CD4-positive, alpha-beta T cell treated with Interleukin-6 for 4 hours (primary cell): ENCODE data around the gene FLYWCH2.

Experiments
- DNase-seq: peaks from one replicate; pipeline ENCODE4 v3.0.0-alpha.2; 2020; ENCODE audit warnings: mixed read lengths

FLYWCH2 gene

DNA sequence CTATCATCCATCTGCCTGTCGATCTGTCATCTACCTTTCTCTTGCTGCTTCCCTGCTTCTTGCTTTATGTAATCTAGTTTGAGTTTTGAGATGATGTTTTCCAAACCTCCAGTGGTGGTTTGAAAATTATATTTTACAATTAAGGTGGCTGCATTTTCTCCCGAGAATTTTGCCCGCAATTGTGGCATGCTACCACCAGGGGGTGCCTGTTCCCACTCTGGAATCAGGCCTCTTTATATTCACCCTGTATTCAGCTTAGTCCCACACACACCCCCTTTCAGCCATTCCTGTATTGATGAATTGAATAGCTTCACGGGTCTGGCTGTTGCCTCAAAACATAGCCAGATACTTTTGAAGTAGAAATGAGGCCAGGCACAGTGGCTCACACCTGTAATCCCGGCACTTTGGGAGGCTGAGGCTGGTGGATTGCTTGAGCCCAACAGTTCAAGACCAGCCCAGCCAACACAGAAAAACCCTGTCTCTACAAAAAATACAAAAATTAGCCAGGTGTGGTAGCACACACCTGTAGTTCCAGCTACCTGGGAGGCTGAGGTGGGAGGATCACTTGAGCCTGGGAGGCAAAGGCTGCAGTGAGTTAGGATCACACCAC is 28.2 kb upstream of the FLYWCH2 start:
- DNase-seq, result no peak

DNA sequence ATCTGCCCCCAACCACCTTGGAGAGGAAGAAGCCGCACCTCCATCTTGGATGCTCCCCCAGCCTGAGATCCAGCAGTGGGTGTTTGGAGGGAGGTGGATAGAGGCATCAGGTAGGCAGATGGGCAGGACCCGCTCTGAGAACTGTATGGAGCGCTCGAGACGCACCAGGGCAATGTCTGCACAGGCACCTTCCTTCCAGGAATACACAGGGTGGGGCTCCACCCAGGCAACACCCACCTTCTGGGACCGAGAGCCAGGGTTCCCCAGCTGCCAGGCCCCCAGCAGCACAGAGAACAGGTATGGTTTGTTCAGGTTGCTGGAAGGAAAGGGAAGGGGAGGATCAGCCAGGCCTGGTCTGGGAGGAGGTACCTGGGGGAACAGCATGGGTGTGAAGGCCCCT is 27.5 kb upstream of the FLYWCH2 start:
- DNase-seq, result no peak

DNA sequence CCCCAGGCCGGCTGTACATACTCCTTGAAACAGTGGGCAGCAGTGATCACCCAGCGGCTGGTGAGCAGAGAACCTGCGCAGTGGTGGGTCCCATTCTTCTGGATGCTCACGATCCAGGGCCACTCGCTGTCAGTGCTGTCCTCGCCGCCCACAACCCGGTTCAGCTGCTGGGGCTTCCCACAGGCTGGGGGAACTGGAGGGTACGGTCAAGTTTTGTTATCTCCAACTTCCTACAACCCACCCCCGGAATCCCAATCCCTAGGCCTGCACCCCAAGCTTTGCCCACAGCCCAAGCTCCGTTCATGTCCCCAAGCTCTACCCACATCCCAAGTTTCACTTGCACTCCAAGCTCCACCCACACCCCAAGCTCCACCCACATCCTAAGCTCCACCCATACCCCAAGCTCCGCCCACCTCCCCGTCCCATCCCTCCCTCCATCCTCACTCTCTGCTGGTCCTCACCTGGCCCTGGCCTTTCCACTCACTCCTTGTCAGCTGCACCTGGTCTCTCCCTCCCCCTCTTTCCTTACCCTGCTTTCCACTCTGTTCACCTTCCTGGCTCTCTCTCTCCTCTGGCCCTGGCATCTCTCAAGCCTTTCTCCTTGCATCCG is 26.8 kb upstream of the FLYWCH2 start:
- no peak for DNase-seq

DNA sequence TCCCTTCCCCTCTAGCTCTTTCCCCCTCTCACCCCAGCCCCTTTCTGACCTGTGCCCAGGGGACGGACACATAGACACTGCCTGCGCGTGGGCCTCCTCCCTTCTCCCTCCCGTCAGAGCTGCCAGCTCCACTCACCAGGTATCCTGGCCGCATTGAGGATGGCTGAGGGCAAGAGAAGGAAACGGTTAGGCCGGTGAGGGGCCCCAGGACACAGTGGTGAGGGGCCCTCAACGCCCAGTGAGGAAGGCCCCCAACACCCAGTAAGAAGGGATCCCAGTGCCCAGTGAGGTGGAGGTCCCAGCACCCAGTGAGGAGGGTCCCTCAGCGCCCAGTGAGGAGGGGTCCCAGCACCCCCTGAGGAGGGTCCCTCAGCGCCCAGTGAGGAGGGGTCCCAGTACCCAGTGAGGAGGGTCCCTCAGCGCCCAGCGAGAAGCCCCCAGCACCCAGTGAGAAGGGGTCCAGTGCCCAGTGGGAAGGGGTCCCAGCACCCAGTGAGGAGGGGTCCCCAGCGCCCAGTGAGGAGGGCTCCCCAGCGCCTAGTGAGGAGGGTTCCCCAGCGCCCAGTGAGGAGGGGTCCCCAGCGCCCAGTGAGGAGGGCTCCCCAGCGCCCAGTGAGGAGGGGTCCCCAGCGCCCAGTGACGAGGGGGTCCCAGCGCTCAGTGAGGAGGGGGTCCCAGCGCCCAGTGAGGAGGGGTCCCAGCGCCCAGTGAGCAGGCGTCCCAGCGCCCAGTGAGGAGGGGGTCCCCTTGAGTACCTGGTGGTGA is 26.1 kb upstream of the FLYWCH2 start:
- no peak for DNase-seq

DNA sequence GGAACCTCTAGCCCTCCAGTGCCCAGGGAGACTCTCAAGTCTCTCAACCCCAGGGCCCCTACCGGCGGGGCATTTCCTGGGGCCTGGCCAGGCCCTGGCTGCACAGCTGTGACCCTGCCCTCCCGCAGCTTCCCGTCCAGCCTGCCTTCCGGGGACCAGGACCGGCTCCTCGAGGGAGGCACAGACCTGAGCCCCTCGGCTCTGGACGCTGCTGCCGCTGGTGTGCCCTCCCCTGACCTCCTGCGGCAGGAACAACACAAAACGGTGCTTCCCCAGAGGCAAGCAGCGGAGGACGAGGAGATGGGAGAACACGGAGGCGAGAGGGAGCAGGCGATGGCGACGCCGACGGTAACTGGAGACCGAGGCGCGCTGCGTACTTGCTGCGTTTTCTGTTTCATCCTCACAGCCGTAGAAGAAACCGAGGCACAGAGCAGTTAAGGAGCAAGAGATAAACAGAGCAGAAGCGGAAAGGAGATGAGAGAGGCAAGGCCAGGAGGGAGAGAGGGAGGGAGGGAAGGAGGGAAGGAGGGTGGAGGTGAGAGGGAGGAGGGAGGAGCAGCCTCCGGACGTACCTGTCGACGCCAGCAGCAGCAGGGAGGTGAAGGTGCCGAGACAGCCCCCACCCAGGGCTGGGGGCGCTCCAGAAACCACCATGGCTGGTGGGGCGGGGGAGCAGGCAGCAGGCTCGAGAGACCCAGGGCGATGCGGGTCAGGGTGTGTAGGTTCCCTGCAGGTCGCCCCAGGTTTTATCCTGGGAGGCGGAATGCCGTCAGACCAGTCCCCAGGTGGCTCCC is 25.4 kb upstream of the FLYWCH2 start, which contains the start of gene PRSS22:
TSS of gene PRSS22 (minus strand) at position 720 of the 794 bp plus-strand sequence. CDS start at position 654, 66 bp downstream.
- DNase-seq, result peak; percentile 18

DNA sequence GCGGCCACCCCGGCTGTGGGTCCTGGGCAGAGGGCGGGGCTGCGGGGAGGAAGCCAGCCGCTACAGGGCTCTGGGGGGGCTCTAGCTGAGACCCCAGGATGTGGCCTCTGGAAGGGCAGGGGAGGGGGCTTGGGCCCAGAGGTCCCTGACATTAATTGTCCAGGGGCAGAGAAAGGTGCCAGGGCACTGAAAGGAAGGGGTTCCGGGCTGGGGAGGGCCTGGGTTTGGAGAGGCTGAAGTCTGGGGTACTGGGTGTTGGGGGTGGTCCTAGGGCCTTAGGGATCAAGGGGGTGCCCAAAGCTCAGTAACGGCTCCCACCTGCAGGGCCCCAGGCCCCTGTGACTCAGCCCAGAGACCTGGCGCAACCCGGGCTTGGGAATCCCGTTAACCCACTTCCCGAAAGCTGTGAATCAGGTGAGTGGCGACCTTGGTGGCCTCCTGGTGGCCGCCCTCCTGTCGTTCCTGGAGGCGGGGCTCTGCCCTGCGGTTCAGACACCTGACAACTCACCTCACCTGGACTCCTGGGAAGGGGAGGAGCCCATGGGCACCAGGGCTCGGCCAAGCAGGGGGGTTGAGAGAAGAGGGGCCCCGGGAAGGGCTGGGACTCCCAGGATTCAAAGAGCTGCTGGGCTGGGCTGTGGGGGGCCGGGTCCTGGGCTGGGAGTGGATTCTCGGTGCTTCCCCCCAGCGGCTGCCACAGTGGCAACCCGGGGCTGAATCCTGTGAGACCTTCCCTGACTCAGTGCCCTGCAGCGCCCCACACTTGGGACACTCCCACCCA is 24.6 kb upstream of the FLYWCH2 start:
- DNase-seq, result peak; percentile 15

DNA sequence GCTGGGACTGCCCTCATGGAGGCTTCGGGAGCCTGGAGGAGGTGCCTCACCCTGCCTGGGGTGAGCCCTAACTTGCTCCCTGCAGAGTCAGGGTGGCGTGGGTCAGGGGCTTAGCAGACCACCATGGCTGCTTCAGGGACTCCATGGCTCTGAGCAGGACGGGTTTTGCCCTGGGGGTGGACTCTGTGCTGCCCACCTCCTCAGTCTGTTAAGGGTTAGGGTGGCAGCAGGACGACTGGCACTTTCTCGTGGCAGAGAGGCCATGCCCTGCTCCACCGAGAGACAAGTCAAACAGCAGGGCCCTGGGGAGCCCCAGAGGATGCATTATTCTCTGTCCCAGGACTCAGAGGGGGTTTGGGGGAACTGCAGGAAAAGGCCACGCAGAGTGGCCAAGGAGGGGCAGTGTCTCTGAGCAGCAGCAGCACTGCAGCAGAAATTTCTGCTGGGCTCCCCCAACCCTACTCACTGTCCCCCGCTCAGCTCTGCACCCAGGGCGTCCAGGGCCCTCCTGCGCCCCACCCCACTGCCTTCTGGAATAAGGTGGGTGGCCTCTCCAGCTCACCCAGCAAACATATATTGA is 23.2 kb upstream of the FLYWCH2 start:
- no peak for DNase-seq

DNA sequence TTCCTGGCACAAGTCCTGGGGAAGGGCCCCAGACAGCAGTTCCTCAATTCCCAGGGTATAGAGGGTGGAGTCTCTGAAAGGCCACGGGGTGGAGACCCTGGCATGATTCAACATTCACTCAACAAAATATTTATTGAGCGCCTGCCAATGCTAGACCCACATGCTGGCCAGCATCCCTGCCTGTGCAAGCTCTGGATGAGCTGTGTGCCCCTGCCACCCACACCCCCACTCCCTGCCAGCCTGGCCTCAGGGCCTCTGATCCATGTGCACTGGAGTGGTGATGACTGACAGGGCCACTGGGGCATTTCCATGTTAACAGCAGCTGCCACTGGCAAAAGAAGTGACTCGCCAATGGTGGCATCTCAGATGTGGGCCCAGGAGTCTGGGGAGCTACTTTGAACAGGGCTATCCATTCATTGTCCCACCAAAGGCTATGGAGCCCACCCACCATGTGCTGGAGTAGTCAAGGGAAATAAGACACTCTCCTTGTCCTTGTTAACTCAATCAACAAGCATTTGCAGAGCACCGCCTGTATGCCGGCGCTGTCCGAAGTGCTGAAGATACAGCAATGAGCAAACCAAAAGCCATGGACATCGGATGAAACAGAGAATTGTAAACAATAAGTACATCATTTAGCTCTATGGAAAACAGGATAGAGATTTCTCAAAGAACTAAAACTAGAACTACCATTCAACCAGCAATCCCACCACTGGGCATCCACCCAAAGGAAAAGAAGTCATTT is 22.0 kb upstream of the FLYWCH2 start:
- no peak for DNase-seq

DNA sequence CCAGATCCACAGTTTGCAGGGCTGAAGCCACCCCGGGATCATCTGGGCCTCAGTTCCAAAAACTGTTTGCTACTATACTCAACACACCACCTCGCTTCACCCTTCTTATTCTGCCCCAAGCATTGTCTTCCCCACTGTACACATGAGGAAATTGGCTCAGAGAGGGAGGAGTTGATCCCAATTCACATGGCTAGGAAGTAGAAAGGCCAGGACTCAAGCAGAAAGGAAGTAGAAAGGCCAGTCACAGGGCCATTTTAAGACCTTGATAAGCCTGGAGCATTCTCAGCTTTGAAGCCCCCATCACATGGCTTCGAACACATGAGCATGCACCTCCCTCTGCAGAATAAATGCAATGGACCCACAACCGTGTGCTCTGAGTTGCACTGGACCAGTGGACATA is 17.4 kb upstream of the FLYWCH2 start:
- DNase-seq, result no peak

DNA sequence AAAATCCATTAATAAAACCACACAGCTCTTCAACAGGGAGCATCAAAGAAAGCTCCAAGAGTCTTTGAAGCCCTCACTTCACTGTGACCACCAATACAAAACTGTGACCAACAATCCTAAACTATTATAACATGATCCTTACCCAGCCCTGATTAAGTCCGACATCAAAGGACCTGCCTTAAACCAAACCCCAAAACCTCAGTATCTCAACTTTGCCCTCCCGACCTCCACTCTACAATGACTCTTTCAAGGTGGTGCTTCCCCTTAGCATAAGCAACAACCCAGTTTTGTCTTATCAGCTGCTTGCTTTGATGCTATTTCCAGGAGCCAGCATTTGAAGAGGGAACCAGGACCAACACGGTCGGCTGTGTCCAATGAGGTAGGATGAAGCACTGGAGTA is 16.6 kb upstream of the FLYWCH2 start:
- DNase-seq, result no peak

DNA sequence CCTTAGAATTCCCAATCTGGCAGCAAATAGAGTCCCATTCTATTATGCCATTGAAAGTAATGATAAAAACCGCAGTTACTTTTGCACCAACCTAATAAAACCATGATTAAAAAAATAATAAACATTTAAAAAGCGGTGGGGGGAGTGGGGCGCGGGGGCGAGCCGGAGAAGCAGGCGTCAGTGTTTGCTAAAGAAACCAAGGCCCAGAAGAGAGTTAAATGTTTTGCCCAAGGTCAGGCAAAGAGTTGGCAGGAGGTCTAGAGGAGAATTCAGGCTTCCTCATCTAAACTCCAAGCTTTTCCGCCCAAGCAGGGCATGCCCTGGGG is 15.4 kb upstream of the FLYWCH2 start:
- no peak for DNase-seq

DNA sequence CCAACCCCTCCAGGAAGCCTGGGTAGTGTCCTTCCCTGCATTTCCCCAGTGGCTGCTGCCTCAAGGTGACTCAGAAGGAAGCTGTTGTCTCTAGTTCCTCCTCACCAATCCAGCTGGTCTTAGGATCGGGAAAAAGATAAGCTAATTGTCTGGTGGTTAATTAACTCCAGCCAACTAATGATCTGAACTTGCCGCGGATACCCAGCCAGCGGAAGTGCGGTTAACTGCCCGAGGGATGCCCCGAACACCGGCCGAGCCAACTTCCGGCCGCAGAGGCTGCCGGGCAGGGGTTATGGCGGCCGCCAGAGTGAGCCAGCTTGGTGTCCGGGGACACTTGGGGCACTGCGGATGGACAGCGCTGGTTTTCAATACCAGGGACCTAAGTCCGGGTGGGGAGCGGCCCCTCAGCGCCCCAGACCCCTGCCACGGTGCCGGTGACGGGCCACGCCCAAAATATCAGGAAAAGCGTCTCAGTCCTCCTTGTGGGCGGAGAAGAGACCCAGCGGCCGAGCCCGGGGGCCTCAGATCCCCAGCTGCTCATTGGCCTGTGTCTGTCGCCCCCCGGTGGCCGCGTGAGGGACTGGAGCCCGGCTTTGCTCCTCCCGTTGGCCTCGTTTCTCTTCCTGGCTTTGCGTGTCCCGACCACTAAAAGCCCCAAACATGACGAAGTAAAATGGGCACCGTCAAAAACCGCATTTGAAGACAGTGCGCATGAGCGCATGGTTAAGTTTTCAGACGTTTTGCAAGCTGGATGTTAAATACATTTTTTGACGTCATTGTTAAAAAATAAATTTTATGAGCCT is 14.8 kb upstream of the FLYWCH2 start:
- peak; percentile 94 for DNase-seq

DNA sequence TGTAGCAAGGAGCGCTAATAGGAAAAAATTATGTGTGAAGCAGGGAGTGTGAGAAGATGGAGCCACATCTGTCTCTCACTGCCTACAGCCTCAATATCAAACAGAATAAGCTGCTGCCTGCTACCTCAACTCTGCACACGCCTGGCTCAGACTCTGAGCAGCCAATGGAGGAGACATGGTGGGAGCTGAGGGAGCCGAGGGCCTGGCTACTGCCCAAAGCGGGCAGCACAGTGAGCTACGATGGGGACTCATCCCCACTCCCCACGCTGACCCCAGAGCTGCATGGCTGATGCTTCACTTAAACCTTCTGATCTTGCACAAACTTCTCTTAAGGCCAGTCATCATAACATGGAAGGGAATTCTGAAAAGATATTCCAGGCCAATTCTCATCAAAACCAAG is 11.1 kb upstream of the FLYWCH2 start:
- DNase-seq, result no peak

DNA sequence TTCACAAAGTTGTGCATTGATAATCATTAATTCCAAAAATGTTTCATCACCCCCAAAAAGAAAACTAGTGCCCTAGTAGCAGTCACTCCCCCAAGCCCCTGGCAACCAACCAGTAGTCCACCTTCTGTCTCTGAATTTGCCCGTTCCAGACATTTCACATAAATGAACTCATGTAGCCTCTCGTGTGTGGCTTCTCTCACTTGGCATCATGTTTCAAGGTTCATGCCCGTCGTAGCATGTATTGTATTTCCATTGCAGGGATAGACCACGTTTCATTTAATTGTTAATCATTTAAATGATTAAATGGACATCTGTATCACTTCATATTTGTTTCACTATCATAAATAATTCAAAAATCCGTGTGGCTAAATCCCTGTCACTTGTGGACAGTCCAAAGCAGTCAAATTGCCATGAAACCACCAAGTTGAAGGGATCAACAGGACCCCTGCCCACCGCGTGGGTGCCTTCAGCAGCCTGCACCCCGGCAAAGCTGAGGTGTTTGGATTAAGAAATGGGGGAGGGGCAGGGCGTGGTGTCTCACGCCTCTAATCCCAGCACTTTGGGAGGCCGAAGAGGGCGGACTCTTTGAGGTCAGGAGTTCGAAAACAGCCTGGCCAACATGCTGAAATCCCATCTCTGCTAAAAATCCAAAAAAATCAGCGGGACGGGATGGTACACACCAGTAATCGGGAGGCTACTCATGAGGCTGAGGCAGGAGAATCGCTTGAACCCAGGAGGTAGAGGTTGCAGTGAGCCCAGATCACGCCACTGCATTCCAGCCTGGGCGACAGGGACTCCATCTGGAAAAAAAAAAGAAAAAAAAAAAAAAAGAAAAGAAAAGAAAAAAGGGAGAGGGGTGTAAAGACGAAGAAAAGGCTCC is 8.7 kb upstream of the FLYWCH2 start:
- no peak for DNase-seq

DNA sequence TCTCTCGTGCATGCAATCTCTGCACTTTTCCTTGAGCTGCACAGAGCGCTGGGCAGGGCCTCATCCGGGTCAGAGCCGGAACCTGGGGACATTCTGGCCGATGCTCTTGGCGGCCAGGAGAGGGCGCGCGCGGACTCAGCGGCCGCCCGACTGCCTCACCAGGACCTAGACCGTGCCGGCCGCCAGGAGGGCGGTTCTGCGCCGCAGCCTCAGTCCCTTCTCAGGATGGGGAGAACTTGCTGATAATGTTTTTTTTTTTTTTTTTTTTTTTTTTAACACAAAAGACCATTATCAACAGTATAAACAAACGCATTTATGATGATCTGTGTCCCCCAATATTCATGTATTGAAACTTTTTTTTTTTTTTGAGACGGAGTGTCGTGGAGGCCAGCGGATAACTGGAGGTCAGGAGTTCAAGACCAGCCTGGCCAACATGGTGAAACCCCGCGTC is 8.1 kb upstream of the FLYWCH2 start:
- DNase-seq, result peak; percentile 76

DNA sequence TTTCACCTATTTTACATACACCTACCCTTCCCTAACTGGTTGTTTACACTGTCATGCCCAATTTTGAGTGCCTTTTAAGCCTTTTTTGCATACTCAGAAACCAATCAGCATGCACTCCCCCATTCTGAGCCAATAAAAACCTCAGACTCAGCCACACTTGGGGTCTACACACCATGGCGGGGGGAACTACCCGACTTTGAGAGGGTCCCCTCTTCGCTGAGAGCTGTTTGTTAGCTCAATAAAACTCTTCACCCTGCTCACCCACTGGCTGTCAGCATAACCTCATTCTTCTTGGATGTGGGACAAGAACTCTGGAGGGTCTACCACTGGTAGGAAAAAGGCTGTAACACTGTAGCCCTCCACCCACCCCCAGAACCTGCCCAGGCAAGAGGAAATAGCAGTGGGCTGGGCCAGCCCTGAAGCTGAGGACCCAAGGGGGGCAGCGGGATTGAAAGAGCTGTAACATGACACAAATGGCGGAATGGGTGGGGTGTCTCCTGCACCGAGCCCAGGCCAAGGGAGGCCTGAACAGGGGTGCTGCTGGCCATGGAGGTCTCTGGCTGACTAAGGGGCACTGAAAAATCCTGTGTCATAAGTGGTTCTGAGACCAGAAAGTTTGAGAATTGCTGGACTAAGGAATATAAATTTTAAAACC is 3.0 kb upstream of the FLYWCH2 start:
- DNase-seq, result no peak

DNA sequence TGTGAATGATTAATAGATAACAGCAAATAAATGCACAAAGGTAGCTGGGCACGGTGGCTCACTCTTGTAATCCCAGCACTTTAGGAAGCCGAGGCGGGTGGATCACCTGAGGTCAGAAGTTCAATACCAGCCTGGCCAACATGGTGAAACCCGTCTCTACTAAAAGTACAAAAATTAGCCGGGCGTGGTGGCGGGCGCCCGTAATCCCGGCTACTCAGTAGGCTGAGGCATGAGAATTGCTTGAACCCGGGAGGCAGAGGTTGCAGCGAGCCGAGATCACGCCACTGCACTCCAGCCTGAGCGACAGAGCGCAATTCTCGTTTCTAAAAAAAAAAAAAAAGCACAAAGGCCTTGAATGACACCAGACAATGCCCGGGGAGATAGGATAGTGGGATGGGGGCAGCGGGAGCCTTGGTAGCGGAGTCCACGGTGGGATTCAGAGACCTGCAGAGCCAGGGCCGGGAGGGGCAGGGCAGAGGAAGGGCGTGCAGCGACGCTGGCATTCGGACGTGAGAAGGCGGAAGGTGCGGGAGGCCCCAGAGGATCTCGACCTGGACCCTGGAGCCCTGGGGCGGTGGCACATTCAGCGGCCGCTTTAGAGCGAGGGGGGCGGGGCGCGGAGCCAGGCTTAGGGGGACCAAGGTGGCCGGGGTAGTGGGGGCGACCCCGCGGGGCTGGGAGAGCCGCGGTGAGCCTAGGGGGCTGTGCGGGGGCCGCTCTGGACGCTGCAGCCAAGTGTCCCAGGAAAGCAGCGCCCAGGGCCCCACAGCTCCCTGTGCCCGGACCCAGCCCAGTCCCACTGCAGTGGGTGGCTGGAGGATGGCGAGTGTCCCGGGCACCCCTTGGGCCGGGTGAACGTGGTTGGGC is 999 bp upstream of the FLYWCH2 start:
- peak; percentile 46 for DNase-seq

DNA sequence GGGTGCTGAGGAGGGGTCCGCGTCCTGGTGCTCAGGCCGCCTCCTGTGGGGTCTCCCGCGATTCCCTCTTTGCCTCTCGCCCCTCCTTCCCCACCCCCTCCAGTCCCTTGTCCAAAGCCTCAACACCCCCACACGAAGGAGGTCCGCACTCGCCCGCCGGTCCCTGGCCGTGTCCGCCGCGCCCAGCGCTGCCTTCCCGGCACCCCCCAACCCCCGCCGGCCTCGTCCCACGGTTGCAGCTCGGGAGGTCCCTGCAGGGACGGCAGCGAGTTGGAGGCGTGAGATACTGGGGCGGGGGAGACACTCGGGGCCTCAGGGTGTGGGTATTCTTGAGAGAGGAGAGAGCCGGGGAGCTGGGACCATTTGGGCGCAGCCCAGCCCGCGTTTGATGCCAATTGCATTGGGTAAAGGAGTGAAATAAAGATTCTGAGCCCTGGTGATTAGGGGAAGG is 468 bp downstream of the FLYWCH2 start:
- no peak for DNase-seq
